Gastrocnemius medialis (tissue), 4 donors: Measurements from ENCODE around the gene ASCL3. TPM values are rescaled to one million over a fixed set of nuclear protein-coding genes. Genes with fewer than 3 reads are reported as not detected.

Source experiments
- ATAC-seq, 2 donors: fragments of 150-250 bp; one replicate each; pipeline ENCODE4 v1.9.1; 2016
- DNase-seq, 2 donors: peaks; one replicate each; pipeline ENCODE4 v3.0.0-alpha.2; 2019
- H3K27ac ChIP-seq, 4 donors: fragments of 200-600 bp; sonication (generic); 1 replicate in 1 of 4; 2 replicates in 3 of 4; pipeline ENCODE4 v1.5.1; 2016 to 2018; ENCODE audit warnings: mild to moderate bottlenecking in 2 of 4, moderate library complexity in 1 of 4
- H3K27me3 ChIP-seq, 3 donors: fragments of 200-600 bp; sonication (generic) in 2 of 3; 1 replicate in 1 of 3; 2 replicates in 2 of 3; pipeline versions ENCODE4 v1.5.1 to v1.6.0; 2016 to 2019; ENCODE audit warnings: mild to moderate bottlenecking in 1 of 3, moderate library complexity in 1 of 3
- H3K36me3 ChIP-seq, 2 donors: fragments of 200-600 bp; sonication (generic) in 1 of 2; one replicate each; pipeline ENCODE4 v1.5.1; 2017 to 2018
- H3K4me1 ChIP-seq, 2 donors: fragments of 200-600 bp; sonication (generic) in 1 of 2; one replicate each; pipeline ENCODE4 v1.5.1; 2016 to 2017; ENCODE audit warnings: mild to moderate bottlenecking in 2 of 2
- H3K4me3 ChIP-seq, 4 donors: fragments of 200-600 bp; sonication (generic) in 3 of 4; 1 replicate in 1 of 4; 2 replicates in 3 of 4; pipeline ENCODE4 v1.5.1; 2016 to 2019; ENCODE audit warnings: mild to moderate bottlenecking in 2 of 4
- H3K9me3 ChIP-seq, 3 donors: fragments of 200-600 bp; sonication (generic) in 2 of 3; 1 replicate in 1 of 3; 2 replicates in 2 of 3; pipeline ENCODE4 v1.5.1; 2016 to 2019
- POLR2A ChIP-seq, 2 donors: fragments of 450-650 bp; IDR thresholded peaks; one replicate each; pipeline ENCODE4 v1.6.1; 2017; ENCODE audit warnings: antibody characterized with exemption in 2 of 2, mild to moderate bottlenecking in 2 of 2, moderate library complexity in 2 of 2
- in situ Hi-C, 4 donors: fragments of 200-750 bp; cut with MboI; loops; one replicate each; pipeline versions ENCODE4 v1.15.0 to v1.8.0; 2017; ENCODE audit warnings: low sequenced_read_pairs in 4 of 4
- intact Hi-C: fragments of 100-400 bp; cut with DNase I; formaldehyde crosslinking; loops from one replicate; pipeline ENCODE4 v1.15.1; 2023; ENCODE audit warnings: low total_unique reads
- total RNA-seq, 4 donors: library from RNA; depleted of rRNA; stranded (reverse); fragments of >200 nt; gene quantifications; one replicate each; pipeline versions ENCODE4 v1.1.0 to v1.2.3, GENCODE V29; 2016
- TF ChIP-seq, protein P1 (sequence below), 5 experiments: fragments of 450-650 bp in 3 of 5; fragments of 200-600 bp in 2 of 5; sonication (generic) in 2 of 5; IDR thresholded peaks in 4 of 5; conservative IDR thresholded peaks in 1 of 5; 1 replicate in 4 of 5; 2 replicates in 1 of 5; pipeline ENCODE4 v1.5.1; 2016 to 2019; ENCODE audit warnings: antibody characterized with exemption in 5 of 5, mild to moderate bottlenecking in 3 of 5, moderate library complexity in 3 of 5

The ASCL3 gene
- total RNA-seq, 4 donors from 2014 or later: not detected

DNA sequence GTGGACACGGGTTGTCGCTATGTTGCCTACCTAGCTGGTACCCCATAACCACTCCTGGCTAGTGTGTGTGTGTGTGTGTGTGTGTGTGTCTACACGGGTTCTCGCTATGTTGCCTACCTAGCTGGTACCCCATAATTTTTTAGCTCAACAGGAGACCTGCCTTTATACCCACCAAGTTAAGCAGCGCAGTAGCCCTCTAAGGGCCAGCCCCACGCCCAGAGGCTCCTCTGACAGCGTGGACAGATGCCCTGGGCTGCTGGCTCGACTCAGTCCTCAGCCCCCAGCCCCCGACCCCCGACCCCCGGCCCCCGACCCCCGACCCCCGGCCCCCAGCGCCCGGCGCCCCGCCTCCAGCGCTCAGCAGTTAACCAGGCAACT, 32.2 kb downstream of the ASCL3 start:
- intact Hi-C loops: loop anchor here (2.0 to 5.0 kb wide), 3 partner anchors 54 to 222 kb away; partner anchors contain the start of gene TMEM9B
- in situ Hi-C loops: loop anchor here in 1 of 4 donors (25.0 kb wide), 1 partner anchor 223 kb away; the partner anchor contains the start of genes RPL27A and TRIM66
- TF ChIP-seq POLR2A (IDR thresholded peaks at IDR 0.05): no peak
- TF ChIP-seq, protein P1, sequence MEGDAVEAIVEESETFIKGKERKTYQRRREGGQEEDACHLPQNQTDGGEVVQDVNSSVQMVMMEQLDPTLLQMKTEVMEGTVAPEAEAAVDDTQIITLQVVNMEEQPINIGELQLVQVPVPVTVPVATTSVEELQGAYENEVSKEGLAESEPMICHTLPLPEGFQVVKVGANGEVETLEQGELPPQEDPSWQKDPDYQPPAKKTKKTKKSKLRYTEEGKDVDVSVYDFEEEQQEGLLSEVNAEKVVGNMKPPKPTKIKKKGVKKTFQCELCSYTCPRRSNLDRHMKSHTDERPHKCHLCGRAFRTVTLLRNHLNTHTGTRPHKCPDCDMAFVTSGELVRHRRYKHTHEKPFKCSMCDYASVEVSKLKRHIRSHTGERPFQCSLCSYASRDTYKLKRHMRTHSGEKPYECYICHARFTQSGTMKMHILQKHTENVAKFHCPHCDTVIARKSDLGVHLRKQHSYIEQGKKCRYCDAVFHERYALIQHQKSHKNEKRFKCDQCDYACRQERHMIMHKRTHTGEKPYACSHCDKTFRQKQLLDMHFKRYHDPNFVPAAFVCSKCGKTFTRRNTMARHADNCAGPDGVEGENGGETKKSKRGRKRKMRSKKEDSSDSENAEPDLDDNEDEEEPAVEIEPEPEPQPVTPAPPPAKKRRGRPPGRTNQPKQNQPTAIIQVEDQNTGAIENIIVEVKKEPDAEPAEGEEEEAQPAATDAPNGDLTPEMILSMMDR (IDR thresholded peaks at IDR 0.05 in 4 of 5, conservative IDR thresholded peaks at IDR 0.05 in 1 of 5): no peak
- Histone ChIP-seq H3K27ac (peak overlapping the region; percentile 86 to 93 (median 90)), H3K27me3 (no peaks in the 10 kb centered on the region), H3K9me3 (no peaks in the 10 kb centered on the region), H3K4me1 (peaks cover 10 to 21% of the 10 kb centered on the region in 2 donors), H3K36me3 (peaks cover 0 to 1% of the 10 kb centered on the region in 2 donors), H3K4me3 (peak overlapping the region; percentile 88 to 95 (median 94))
- no peak for DNase-seq
- peak; percentile 1 to 25 for ATAC-seq

DNA sequence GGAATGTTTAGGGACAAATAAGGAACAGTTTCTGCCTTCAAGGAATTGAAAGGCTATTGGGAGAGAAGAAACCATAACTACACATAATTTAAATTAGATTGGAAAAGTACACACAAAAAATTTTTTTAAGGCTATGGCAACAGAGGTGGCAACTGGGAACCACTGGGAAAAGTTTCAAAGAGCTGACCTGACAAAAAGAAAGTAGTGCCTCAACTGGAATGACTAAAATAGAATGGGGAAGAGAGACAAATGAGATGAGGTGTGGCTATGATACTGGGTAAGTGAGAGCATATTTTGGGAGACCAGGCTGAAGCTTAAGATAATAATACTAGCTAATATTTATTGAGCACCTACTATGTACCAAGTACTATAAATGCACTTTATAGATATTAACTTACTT, 34.7 kb downstream of the ASCL3 start:
- no peaks in the 10 kb centered on the region for H3K36me3 ChIP-seq
- in situ Hi-C loops: loop anchor here in 1 of 4 donors (25.0 kb wide), 1 partner anchor 221 kb away; the partner anchor contains the start of genes RPL27A and TRIM66
- DNase-seq (no peak), ATAC-seq (no peak)
- H3K4me1 ChIP-seq: peaks cover 10 to 16% of the 10 kb centered on the region in 2 donors
- H3K27ac ChIP-seq: no peak overlapping the region
- TF ChIP-seq POLR2A (IDR thresholded peaks at IDR 0.05): no peak
- TF ChIP-seq, protein P1 (IDR thresholded peaks at IDR 0.05 in 4 of 5, conservative IDR thresholded peaks at IDR 0.05 in 1 of 5): no peak
- no peaks in the 10 kb centered on the region for H3K27me3 ChIP-seq
- H3K4me3 ChIP-seq: no peak overlapping the region
- intact Hi-C loops: no loop called here
- H3K9me3 ChIP-seq: no peaks in the 10 kb centered on the region

DNA sequence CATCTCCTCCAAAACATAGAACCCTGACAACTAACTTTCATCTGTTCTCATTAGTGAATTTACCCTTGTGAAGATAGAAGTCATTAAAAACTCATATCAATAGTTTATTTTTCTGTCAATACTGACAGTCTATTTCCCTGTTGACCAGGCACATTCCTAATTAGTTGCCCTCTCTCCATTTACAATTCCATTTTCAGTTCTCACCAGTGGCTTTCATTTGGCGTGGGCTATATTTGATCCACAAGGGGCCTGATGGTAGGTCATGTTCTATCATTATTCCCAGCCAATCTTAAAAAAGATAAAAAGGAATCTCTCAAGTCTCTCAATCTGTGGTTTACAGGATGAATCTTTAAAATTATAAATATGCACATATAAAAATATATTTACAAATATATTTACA, 35.7 kb downstream of the ASCL3 start:
- no peak for ATAC-seq
- peaks cover 5 to 11% of the 10 kb centered on the region in 2 donors for H3K4me1 ChIP-seq
- intact Hi-C loops (no loop called here), in situ Hi-C loops (loop anchor here in 1 of 4 donors (25.0 kb wide), 1 partner anchor 220 kb away; the partner anchor contains the start of genes RPL27A and TRIM66)
- DNase-seq: no peak
- no peak overlapping the region for H3K27ac ChIP-seq
- H3K27me3 ChIP-seq: no peaks in the 10 kb centered on the region
- TF ChIP-seq POLR2A (IDR thresholded peaks at IDR 0.05): no peak
- TF ChIP-seq, protein P1 (IDR thresholded peaks at IDR 0.05 in 4 of 5, conservative IDR thresholded peaks at IDR 0.05 in 1 of 5): no peak
- H3K4me3 ChIP-seq: no peak overlapping the region
- H3K36me3 ChIP-seq: no peaks in the 10 kb centered on the region
- H3K9me3 ChIP-seq: no peaks in the 10 kb centered on the region

DNA sequence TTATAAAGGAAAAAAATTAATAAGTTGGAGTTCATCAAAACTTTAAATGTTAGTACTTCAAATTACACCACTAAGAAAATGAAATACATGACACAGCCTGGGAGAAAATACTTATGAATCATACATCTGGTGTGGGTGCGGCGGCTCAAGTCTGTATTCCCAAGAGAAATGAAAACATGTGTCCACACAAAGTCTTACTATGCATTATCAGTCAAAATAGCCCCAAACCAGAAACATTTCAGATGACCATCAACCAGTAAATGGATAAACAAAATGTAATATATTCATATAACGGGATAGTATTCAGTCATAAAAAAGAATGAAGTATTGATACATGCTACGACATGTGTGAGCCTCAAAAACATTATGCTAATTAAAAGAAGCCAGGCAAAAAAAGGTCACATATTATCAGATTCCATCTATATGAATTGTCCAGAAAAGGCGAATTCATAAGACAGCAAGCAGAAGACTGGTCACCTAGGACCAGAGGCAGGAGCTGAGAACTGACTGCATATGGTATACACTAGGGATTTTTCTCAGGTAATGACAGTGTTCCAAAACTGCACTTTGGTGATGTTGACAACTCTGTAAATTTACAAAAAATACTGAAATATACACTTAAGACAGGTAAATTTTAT, 37.2 kb downstream of the ASCL3 start:
- Histone ChIP-seq H3K27me3 (no peaks in the 10 kb centered on the region), H3K27ac (no peak overlapping the region), H3K36me3 (no peaks in the 10 kb centered on the region), H3K4me1 (peaks cover 5 to 7% of the 10 kb centered on the region in 2 donors), H3K4me3 (no peak overlapping the region), H3K9me3 (no peaks in the 10 kb centered on the region)
- ATAC-seq: no peak
- intact Hi-C loops (no loop called here), in situ Hi-C loops (loop anchor here in 1 of 4 donors (25.0 kb wide), 1 partner anchor 218 kb away; the partner anchor contains the start of genes RPL27A and TRIM66)
- DNase-seq: no peak
- TF ChIP-seq, protein P1 (IDR thresholded peaks at IDR 0.05 in 4 of 5, conservative IDR thresholded peaks at IDR 0.05 in 1 of 5): no peak
